ENCODE measurements around the gene SPPL2B. TPM values are rescaled to one million over a fixed set of nuclear protein-coding genes. Genes with fewer than 3 reads are reported as not detected.

Gene SPPL2B
- polyA plus RNA-seq, 1 experiment, result 9.9 TPM

- no peaks in the 10 kb centered on the region; the same call in 1 of the 2 replicates for H3K9me3 ChIP-seq (ENCODE audit: control insufficient read depth, insufficient read depth, low read length)
- H3K4me3 ChIP-seq (ENCODE audit: low read depth, low read length), result no peak overlapping the region
- no peak overlapping the region for H3K27ac ChIP-seq (ENCODE audit: low read depth, low read length)
- DNase-seq (ENCODE audit: low read depth, low spot score), result no peak
- POLR2A ChIA-PET, result no interaction called here
- no peak for TF ChIP-seq CTCF (IDR thresholded peaks at IDR 0.05; ENCODE audit: low read depth, low read length)
- H3K27me3 ChIP-seq (ENCODE audit: control insufficient read depth, insufficient read depth, low read length), result no peaks in the 10 kb centered on the region
- CTCF ChIA-PET, result no interaction called here
These were observed 22.2 kb downstream of the SPPL2B start for GRCh38 chr19:2350656-2351055.

GRCh38 chr19:2351591-2351990 lies 23.1 kb downstream of the SPPL2B start:
- no peak for DNase-seq (ENCODE audit: low read depth, low spot score)
- ChIA-PET POLR2A (no interaction called here), CTCF (no interaction called here)
- no peaks in the 10 kb centered on the region; the same call in 1 of the 2 replicates for H3K9me3 ChIP-seq (ENCODE audit: control insufficient read depth, insufficient read depth, low read length)
- H3K27ac ChIP-seq (ENCODE audit: low read depth, low read length), result no peak overlapping the region
- no peak overlapping the region for H3K4me3 ChIP-seq (ENCODE audit: low read depth, low read length)
- no peaks in the 10 kb centered on the region for H3K27me3 ChIP-seq (ENCODE audit: control insufficient read depth, insufficient read depth, low read length)
- TF ChIP-seq CTCF (IDR thresholded peaks at IDR 0.05; ENCODE audit: low read depth, low read length), result no peak

GRCh38 chr19:2352121-2352520 lies 23.6 kb downstream of the SPPL2B start:
- Histone ChIP-seq H3K27ac (ENCODE audit: low read depth, low read length) (no peak overlapping the region), H3K9me3 (ENCODE audit: control insufficient read depth, insufficient read depth, low read length) (no peaks in the 10 kb centered on the region; the same call in 1 of the 2 replicates), H3K27me3 (ENCODE audit: control insufficient read depth, insufficient read depth, low read length) (no peaks in the 10 kb centered on the region), H3K4me3 (ENCODE audit: low read depth, low read length) (no peak overlapping the region)
- POLR2A ChIA-PET, result no interaction called here
- no peak for DNase-seq (ENCODE audit: low read depth, low spot score)
- TF ChIP-seq CTCF (IDR thresholded peaks at IDR 0.05; ENCODE audit: low read depth, low read length), result no peak
- CTCF ChIA-PET, result no interaction called here

GRCh38 chr19:2353159-2353886 lies 24.8 kb downstream of the SPPL2B start:
- H3K27me3 ChIP-seq (ENCODE audit: control insufficient read depth, insufficient read depth, low read length), result no peaks in the 10 kb centered on the region
- TF ChIP-seq CTCF (IDR thresholded peaks at IDR 0.05; ENCODE audit: low read depth, low read length), result no peak
- H3K9me3 ChIP-seq (ENCODE audit: control insufficient read depth, insufficient read depth, low read length), result no peaks in the 10 kb centered on the region; the same call in 1 of the 2 replicates
- H3K27ac ChIP-seq (ENCODE audit: low read depth, low read length), result no peak overlapping the region
- no peak for DNase-seq (ENCODE audit: low read depth, low spot score)
- POLR2A ChIA-PET, result no interaction called here
- no peak overlapping the region for H3K4me3 ChIP-seq (ENCODE audit: low read depth, low read length)
- CTCF ChIA-PET, result no interaction called here

GRCh38 chr19:2353887-2354592 lies 25.6 kb downstream of the SPPL2B start:
- TF ChIP-seq CTCF (IDR thresholded peaks at IDR 0.05; ENCODE audit: low read depth, low read length), result no peak
- peaks cover 4% of the 10 kb centered on the region for H3K27me3 ChIP-seq (ENCODE audit: control insufficient read depth, insufficient read depth, low read length)
- no peak for DNase-seq (ENCODE audit: low read depth, low spot score)
- peaks cover 6% of the 10 kb centered on the region; the same call in 1 of the 2 replicates for H3K9me3 ChIP-seq (ENCODE audit: control insufficient read depth, insufficient read depth, low read length)
- H3K27ac ChIP-seq (ENCODE audit: low read depth, low read length), result no peak overlapping the region
- CTCF ChIA-PET, result no interaction called here
- POLR2A ChIA-PET, result interaction anchor here (1.0 kb wide), 1 partner anchor 11 kb away, joined by 3 read pairs; no protein-coding TSS in a partner anchor
- no peak overlapping the region for H3K4me3 ChIP-seq (ENCODE audit: low read depth, low read length)
